SU-DHL-6 (cell line): Measurements from ENCODE around the gene NCAPD3.

Experiments used
- H2AFZ ChIP-seq: fragments of 200-600 bp; sonication (generic); 2 replicates; pipeline ENCODE4 v1.6.1; 2014; ENCODE audit warnings: low read depth, mild to moderate bottlenecking, moderate library complexity, mixed read lengths, antibody characterized with exemption, low read length; ENCODE audit not compliant: severe bottlenecking
- H3F3A ChIP-seq: fragments of 200-600 bp; shearing (Covaris generic); 2 replicates; pipeline ENCODE4 v1.6.0; 2016; ENCODE audit warnings: antibody characterized with exemption, mild to moderate bottlenecking; ENCODE audit not compliant: insufficient read depth
- H3K27ac ChIP-seq: fragments of 200-600 bp; sonication (generic); 2 replicates; pipeline ENCODE4 v1.5.1; 2016; ENCODE audit warnings: low read depth, mild to moderate bottlenecking, low read length, moderate library complexity, mixed read lengths
- H3K27me3 ChIP-seq: fragments of 200-600 bp; sonication (generic), shearing (Covaris generic); 2 replicates; pipeline ENCODE4 v1.6.0; 2014; ENCODE audit warnings: mild to moderate bottlenecking, low read length
- H3K36me3 ChIP-seq: fragments of 200-600 bp; sonication (generic); 2 replicates; pipeline ENCODE4 v1.6.1; 2014; ENCODE audit warnings: mild to moderate bottlenecking, low read length, mixed read lengths
- H3K4me2 ChIP-seq: fragments of 300-600, 200-600 bp; shearing (Covaris generic), sonication (generic); 2 replicates; pipeline ENCODE4 v1.6.0; 2014; ENCODE audit warnings: low read length, low read depth, mild to moderate bottlenecking; ENCODE audit not compliant: poor library complexity, severe bottlenecking
- H3K4me3 ChIP-seq: fragments of 200-600 bp; sonication (generic); 2 replicates; pipeline ENCODE4 v1.5.1; 2014; ENCODE audit warnings: antibody characterized with exemption, low read length, mild to moderate bottlenecking, mixed read lengths; ENCODE audit not compliant: insufficient read depth, poor library complexity, severe bottlenecking
- H3K79me2 ChIP-seq: fragments of 200-600 bp; sonication (generic); 2 replicates; pipeline ENCODE4 v1.6.1; 2014; ENCODE audit warnings: mild to moderate bottlenecking, low read length, moderate library complexity; ENCODE audit not compliant: insufficient read depth
- H3K9ac ChIP-seq: fragments of 200-600 bp; sonication (generic); 2 replicates; pipeline ENCODE4 v1.7.0; 2014; ENCODE audit warnings: mild to moderate bottlenecking, low read length
- H3K9me2 ChIP-seq: fragments of 200-600 bp; sonication (generic); replicated peaks from 2 replicates; pipeline ENCODE4 v1.6.1; 2014; ENCODE audit warnings: low read length; ENCODE audit not compliant: insufficient read depth
- H3K9me3 ChIP-seq: fragments of 200-600 bp; sonication (generic); 2 replicates; pipeline ENCODE4 v1.6.1; 2014; ENCODE audit warnings: low read length, mixed read lengths; ENCODE audit not compliant: insufficient read depth
- H4K20me1 ChIP-seq: fragments of 200-600 bp; sonication (generic); 2 replicates; pipeline ENCODE4 v1.6.1; 2014; ENCODE audit warnings: low read depth, mild to moderate bottlenecking, antibody characterized with exemption, low read length, moderate library complexity, mixed read lengths
- EZH2phosphoT487 ChIP-seq: fragments of 200-600 bp; sonication (generic), shearing (Covaris generic); conservative IDR thresholded peaks from 2 replicates; pipeline ENCODE4 v1.6.1; 2018; ENCODE audit warnings: mild to moderate bottlenecking, antibody characterized with exemption, low read length, moderate library complexity, mixed read lengths
- TF ChIP-seq, protein P1 (sequence below): fragments of 200-600 bp; sonication (generic); IDR thresholded peaks from one replicate; pipeline ENCODE4 v1.5.1; 2017; ENCODE audit warnings: antibody characterized with exemption, mild to moderate bottlenecking, low read length, moderate library complexity; ENCODE audit not compliant: insufficient read depth, poor library complexity, severe bottlenecking

Gene NCAPD3

DNA sequence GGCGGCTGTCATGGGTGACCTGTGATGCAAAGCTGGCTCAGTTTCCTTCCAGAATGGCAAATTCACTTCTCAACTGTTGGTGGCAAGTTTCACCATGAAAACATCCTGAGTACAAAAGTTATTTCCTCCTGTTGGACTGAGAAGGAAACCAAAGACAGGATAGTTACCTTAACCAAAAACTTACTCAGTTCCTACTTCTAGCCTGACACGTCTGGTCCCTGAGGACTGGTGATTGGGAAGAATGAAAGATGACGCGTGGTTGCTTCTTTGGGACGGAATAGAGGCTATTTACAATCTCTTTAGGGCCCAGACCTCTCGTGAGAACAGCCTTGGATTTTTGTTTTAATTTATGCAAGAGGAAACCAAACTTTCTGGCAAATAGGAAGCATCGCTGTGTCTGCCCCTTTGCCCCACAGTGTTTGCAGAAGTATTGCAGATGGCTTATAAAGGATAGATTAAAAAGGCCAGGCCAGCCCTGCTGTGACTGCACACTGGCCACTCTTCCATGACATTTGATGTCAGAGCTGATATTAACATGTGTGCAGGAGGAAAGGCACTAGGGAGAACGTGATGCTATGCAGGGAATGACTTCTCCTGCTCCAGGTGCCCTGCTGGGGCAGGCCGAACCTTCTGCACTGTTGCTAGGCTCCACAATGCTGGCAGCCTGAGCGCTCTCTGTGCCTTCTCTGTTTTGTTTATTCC is 8.3 kb upstream of the NCAPD3 start:
- Histone ChIP-seq H3K9ac (no peak overlapping the region), H3K4me2 (no peak overlapping the region), H4K20me1 (no peaks in the 10 kb centered on the region), H3K79me2 (no peaks in the 10 kb centered on the region), H3K27me3 (no peaks in the 10 kb centered on the region), H2AFZ (no peak overlapping the region), H3K9me3 (no peaks in the 10 kb centered on the region), H3K36me3 (no peaks in the 10 kb centered on the region), H3K9me2 (no peaks in the 10 kb centered on the region), H3F3A (no peaks in the 10 kb centered on the region), H3K4me3 (no peak overlapping the region), H3K27ac (no peak overlapping the region)
- TF ChIP-seq, protein P1, sequence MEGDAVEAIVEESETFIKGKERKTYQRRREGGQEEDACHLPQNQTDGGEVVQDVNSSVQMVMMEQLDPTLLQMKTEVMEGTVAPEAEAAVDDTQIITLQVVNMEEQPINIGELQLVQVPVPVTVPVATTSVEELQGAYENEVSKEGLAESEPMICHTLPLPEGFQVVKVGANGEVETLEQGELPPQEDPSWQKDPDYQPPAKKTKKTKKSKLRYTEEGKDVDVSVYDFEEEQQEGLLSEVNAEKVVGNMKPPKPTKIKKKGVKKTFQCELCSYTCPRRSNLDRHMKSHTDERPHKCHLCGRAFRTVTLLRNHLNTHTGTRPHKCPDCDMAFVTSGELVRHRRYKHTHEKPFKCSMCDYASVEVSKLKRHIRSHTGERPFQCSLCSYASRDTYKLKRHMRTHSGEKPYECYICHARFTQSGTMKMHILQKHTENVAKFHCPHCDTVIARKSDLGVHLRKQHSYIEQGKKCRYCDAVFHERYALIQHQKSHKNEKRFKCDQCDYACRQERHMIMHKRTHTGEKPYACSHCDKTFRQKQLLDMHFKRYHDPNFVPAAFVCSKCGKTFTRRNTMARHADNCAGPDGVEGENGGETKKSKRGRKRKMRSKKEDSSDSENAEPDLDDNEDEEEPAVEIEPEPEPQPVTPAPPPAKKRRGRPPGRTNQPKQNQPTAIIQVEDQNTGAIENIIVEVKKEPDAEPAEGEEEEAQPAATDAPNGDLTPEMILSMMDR, result no peak
- no peak for TF ChIP-seq EZH2phosphoT487

DNA sequence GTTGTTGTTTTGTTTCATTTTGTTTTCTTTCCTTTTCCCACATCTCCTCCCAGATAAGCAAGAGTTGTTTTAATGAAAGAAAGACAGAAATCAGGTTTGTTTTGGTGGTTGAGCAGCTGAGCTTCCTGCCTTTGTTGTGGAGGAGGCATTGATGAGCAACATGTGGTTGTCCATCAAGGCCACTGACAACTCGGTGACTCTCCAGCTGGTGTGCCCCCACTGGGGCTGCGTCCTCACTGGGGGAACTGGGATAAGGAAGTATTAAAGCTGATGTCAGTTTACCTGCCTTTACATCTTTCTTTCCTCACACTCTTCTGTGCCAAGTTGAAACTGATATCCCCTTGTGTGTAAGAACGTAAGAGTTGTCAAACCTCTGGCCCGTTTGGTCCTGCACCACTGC is 6.6 kb upstream of the NCAPD3 start:
- Histone ChIP-seq H3K9ac (no peak overlapping the region), H4K20me1 (no peaks in the 10 kb centered on the region), H3K27me3 (no peaks in the 10 kb centered on the region), H3K9me2 (no peaks in the 10 kb centered on the region), H2AFZ (no peak overlapping the region), H3F3A (no peaks in the 10 kb centered on the region), H3K4me3 (no peak overlapping the region), H3K36me3 (no peaks in the 10 kb centered on the region), H3K4me2 (no peak overlapping the region), H3K9me3 (no peaks in the 10 kb centered on the region), H3K79me2 (no peaks in the 10 kb centered on the region), H3K27ac (no peak overlapping the region)
- TF ChIP-seq, protein P1, result no peak
- no peak for TF ChIP-seq EZH2phosphoT487

DNA sequence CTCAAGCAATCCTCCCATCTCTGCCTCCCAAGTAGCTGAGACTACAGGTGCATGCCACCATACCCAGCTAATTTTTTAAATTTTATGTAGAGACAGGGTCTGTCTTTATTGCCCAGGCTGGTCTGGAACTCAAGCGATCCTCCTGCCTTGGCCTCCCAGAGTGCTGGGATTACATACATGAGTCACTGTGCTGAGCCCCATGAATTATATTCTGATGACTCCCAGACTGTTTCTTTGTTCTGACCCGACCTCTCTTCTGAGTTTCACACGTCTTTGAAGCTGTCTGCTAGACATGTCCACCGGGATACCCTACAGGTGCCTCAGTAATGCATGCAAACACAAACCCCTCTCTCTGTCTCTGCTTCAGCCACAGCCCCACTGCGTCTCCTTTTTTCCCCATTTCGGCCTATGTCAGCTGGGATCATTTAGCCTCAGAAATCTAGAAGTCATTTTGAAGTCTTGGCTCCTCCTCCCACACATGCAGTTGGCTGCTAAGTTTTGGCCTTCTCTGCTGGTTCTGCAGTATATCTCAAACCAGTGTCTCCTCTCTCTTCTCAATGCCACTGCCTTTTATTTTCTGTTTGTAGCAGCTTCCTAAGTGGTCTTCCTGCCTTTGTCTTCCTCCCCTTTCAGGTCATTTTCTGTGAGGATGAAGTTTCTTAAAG is 5.5 kb upstream of the NCAPD3 start:
- Histone ChIP-seq H3K9me2 (no peaks in the 10 kb centered on the region), H2AFZ (no peak overlapping the region), H3F3A (no peaks in the 10 kb centered on the region), H3K9ac (no peak overlapping the region), H3K9me3 (no peaks in the 10 kb centered on the region), H4K20me1 (no peaks in the 10 kb centered on the region), H3K36me3 (no peaks in the 10 kb centered on the region), H3K79me2 (no peaks in the 10 kb centered on the region), H3K4me2 (no peak overlapping the region), H3K27ac (no peak overlapping the region), H3K27me3 (no peaks in the 10 kb centered on the region), H3K4me3 (no peak overlapping the region)
- no peak for TF ChIP-seq EZH2phosphoT487
- TF ChIP-seq, protein P1, result no peak
